ENCODE measurements around the gene UBQLN4.

Gene UBQLN4

DNA sequence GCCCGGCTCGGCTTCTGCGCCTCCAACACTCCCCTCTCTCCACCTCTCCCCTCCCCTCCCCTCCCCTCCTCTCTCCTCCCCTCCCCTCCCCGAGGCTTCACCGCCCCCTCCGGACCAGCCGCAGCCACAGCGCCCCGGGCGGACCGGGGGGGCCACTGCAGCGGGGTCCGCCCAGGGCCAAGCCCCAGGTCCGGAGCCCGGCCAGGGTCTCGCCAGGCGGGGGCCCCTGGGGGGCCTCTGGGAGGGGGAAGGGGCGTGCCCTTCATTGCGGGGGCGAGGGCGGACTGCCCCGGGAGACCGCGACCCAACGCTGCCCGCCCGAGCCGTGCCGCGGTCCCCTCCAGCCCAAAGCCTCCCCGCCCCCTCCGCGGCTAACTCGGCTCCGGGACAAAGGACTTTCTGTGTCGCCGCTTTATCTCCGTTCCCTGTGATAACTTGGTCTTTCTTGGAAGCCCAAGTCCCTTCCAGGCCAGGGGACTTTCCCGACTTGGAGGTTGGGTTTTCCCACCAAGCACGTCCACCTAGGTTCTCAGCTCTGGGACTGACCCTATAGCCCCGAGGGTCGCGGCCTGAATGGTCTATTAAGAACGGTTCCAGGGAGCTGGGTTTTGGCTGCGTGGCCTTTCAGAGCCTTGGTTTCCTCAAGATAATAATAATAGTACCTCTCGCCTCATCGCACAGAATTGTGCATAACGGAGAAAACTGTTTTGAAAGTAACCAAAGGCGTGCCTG lies at the start of gene UBQLN4:
Gene UBQLN4 (minus strand): TSS at position 31 of the 732 bp plus-strand sequence. CDS start 97 bp downstream, outside the sequence.
- DNase-seq = peak; percentile 46

DNA sequence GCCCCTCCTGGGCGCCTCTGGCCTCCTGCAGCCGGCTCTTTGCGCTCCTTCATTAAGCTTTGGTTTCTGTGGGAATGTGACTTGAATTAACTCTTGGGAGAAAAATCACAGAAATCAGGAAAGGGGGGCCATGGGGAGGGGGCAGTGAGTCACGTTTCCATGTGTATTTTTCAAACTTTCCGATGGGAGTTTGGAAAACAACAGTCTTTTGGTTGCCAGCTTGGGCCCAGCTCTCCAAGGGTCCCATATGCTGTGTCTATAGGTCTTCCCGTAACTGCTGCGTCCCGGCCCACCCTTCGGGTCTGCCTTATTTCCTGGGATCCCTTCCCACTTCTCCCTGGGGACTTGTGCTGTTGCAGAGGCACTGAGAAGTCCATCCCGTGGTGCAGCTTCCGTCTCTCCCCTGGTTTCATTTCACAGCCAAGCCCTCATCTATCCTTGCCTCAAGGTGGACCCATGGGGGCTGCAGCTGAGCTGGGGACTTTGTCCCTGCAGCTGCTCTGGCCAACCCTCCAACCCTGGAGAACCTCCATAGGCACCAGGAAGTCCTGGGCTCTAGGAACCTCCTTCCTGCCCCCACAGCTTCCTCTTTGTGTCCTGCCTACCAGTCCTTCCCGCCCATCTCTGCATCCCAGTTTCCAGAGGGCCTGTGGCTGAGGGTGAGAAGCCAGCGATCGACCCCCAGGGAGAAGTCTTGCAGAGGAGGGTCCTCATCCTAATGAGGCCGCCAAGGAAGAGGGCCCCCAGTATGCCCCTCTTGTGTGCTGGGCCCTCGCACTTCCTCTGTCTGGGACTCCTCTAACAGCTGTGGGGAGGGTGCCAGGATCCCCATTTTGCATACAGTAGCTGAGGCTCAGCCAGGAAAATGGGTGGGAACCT lies 49.3 kb upstream of the UBQLN4 start:
- no peak for DNase-seq

DNA sequence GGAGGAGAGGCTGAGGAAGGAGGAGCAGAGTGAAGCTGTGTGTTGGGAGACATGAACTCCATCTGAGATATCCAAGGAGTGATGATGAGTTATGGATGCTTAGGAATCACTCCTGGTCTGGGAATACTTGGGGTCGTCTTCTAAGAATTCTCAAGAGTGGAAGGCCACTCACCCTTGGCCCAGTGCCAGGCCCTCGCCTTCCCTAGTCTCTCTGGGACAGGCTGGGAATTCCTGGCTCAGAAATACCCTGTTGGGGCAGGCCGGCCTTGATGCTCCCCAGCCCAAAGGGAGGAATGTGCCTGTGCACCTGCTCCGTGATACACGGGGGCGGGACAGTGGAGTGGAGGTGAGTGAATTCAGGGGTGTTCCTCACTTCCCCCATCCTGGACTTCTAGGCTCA lies 48.3 kb upstream of the UBQLN4 start:
- DNase-seq = no peak

DNA sequence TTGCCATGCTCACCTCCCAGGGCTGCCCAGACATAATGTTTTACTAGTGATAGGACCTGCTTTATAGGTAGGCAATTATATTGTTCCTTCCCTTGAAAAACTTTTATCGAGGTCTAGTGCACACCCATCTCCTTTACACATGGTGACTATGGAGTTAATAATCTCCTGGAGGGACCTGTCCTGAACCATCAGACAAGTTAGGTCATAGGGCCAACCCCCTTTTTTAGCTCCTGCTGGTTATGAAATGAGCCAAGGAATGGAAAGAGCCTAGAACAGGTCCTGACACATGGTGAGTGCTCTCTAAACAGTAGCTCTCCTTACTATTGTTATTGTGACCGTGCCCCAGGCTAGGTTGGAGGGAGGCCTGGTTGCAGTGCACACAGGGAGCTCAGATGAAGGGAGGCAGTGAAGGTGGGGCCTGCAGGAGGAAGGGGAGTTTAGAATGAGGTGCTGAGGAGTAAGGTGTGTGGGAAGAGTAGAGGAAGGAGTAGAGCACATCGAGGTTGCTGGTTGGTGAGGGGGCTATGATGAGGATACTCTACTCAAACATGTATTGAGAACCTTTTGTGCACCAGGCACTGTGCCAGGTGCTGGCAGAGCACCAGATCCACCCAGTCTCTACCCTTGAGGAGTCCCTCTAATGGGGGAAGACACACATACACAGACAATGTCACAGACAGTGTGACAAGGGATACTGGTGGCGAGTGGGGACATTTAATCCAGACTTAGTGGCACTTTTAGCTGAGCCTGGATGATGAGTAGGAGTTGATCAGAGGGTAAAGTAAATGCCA lies 46.8 kb upstream of the UBQLN4 start:
- DNase-seq = peak; percentile 71

DNA sequence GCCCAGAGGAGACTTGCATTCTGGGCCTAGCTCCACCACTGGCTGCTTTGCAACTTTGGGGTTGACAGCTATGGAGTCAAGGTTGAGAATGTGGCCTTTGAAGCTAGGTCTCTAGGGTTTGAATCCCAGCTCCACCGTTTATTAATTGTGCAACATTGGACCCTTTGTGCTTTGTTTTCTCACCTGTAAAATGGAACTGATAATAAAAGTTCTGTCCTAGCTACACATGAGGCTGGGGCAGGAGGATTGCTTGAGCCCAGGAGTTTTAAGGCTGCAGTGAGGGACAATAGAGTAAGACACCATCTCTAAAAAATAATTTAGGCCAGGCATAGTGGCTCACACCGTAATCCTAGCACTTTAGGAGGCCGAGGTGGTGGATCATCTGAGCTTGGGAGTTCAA lies 45.7 kb upstream of the UBQLN4 start:
- no peak for DNase-seq

DNA sequence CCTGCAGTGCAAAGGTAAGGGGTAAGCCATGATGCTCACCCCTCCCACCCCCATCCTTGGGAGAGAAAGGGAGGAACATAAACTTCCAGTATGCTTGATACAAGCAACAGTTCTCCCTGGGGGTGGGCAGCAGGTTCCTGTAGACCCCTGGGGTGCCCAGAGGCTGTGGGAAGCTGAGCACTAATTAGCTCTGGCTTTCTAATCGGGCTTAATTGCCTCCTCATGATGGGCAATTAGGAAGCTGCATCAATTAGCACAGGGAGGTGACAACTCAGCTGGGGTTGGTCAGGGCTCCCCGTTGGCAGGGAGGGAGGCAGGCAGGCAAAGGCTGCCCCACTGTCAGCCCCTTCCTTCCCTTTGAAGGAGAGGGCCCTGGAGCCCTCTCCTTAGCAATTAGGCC lies 45.2 kb upstream of the UBQLN4 start:
- DNase-seq = no peak

DNA sequence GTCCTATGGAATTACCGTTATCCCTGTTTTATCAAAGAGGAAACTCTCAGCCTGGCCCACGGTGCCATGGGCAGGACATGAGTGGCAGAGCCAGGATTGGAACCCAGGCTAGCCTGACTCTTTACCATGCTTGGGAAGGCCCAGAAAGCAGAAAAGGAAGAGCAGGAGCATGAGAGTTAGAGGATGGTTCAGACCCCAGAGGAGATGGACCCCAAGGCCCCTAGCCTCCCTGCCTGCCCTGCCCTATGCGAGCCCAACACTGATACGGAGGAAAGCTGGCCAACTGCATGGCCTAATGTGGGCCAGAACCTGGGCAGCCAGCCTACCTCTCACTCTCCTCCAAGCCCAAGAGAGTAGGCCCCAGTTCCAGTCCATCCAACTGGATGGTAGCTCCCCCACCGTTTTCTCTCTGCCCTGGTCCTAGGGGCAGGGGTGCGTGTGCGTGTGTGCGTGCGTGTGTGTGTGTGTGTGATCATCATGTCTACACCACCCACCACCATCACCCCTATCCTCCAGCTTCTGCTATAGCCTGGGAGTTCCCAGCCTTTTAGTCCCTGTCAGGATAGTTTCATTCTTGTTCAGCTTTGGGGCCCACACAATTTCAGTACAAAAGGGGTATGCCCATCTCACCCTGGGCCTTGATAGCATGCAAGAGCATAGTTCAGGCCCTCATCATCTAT lies 44.0 kb upstream of the UBQLN4 start:
- DNase-seq = no peak

DNA sequence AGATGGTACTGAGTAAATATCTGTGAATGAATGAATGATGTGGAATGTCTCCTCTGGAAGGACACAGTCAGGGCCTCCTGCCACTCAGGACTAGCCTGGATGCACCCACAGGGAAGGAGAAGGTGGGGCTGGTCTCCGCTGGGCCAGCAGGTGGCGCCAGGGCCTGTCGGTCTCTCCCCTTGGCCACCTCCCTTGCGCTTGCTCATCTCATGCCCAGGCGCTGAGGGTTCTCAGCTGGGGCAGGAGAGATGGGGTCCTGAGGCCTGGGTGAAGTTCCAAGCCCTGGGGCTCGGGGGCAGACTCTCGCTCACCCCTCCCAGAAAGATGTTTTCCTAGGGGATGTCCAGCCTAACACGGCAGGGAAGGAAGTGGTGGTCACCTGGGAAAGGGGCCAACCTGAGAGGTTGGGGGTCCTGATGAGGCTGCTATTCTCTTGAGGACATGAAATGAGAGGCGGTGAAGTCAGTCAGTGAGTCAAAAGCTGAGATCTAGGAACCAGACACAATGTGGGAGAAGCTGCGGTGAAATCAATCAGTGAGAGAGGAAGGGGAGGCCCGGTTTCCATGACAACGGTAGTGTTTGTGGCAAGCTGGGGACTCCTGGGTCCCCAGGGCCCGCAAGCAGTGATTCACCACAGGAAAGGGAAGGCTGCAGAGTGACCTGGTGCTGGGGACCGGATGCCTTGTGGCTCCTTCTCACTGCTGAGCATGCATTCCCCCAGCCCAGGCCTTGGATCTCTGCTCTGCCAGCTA lies 43.2 kb upstream of the UBQLN4 start:
- peak; percentile 13 for DNase-seq

DNA sequence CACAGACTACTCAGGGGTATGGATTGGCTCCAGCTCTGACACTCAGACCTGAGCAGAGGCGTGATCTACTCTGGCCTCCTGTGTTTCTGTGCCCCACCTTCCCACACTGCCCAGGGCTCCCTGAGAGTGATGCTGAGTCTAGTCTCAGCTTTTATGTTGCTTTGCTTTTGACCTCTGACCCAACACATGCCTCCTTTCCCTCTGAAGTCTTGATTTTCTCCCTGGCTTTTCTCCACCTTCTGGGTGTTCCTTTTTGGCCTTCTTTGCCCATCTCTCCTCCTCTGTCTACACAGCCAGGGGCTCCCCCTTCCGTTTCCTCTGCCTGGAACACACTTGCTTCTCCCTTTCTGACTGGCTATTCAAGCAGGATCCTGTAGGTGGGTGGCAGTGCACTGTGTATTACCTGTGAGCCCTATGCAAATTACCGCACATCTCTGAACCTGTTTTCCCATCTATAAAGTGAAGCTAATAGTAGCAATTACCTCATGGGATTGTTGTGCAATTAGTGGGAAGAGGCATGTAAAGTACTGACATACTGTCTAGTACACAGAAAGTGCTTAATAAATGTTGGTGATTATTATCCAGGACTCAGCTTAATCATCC lies 42.4 kb upstream of the UBQLN4 start:
- DNase-seq = no peak

DNA sequence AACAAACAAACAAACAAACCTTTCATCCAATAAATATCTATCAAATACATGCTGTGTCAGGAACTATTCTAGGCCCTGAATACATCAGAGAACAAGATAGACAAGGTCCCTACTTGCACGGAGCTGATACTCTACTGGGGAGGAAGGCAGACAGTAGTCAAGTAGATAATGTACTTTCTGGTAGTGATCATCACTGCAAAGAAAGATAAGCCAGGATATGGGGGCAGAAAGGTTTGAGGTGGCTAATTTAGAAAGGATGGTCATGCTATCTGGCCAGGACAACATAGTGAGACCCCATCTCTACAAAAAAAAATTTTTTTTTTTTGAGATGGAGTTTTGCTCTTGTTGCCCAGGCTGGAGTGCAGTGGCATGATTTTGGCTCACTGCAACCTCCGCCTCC lies 38.0 kb upstream of the UBQLN4 start:
- DNase-seq = no peak

DNA sequence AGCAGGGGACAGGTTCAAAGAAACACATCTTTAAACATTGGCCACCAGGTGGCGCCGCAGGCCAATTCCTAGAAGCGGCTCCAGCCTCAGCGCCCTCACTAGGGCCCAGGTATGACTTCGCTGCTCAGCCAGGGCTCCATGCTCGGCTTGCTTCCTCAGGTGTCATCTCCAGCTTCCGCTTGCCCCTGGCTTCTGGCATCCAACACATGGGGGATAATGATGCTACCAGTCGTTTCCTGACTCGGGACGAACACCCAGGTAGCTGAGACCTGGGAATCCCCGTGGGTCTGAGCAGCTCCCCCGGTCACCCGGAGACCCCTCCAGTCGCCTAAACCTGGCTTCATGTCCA lies 37.2 kb upstream of the UBQLN4 start:
- DNase-seq = peak; percentile 29

DNA sequence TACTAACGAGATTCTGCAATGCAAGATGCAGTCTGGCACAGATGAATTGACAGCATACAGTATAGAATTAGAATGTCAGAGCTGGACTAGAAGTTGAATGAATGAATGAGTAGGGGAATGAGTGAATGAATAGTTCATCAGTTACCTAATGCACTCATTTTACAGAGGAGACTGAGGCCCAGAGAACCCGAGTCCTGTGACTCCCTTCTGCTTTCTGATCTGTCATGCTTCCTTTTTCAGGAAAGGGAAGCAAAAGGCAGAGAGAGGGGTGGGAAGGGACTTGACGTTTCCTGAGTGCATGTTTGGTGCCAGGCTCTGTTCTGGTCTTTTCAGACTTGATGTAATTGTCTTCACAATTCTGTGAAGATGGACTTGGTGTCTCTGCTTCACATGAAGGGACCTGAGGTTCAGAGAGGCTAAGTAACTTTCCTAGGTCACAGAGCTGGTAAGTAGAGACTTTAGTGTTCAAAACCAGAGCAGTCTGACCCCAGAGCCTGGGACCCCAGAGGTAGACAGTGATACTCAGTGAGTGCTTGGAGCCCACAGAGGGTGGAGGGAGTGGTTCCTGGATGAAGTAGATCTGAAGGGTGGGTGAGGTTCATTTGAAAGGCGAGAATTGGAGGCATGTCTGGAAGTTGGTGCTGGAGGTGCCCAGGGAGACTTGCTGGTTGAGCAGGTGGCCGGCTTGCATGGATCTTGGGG lies 36.7 kb upstream of the UBQLN4 start:
- no peak for DNase-seq

DNA sequence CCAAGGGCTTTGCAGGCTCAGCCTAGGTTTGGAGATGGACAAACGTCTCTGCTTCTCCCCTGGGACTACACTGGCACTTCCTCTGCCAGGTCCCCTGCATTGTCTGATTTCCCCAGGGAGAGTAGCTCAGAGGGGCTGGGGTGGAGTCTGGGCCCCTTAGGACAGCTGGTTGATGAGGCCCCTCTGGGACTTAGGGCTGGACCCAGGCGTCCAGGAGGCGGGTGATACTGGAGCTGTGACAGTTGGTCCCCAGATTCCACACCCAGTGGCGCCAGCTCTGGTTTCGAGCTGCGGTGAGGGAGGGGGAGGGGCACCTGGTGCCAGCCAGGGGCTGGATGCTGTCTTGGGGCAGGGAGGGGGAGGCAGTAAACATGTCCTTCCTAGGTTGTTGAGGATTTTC lies 36.1 kb upstream of the UBQLN4 start:
- DNase-seq = no peak

DNA sequence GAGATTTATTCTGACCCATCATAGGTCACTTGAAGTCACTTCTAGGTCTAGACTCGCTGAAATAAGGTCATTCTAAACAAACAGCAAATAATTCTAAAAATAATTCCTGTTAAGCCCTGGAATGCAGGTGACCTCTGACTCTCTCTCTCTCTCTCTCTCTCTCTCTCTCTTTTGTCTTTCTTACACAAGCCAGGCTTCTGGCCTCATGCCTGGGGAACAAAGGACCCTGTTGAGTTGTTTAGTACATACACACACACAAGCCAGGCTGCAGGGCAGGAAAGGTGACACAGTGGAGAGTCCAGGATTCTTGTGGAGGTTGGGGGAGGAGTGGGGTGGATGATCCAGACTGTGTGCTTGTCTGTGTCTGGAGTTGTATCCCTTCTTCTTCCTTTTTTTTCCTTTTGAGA lies 32.7 kb upstream of the UBQLN4 start:
- peak; percentile 56 for DNase-seq

DNA sequence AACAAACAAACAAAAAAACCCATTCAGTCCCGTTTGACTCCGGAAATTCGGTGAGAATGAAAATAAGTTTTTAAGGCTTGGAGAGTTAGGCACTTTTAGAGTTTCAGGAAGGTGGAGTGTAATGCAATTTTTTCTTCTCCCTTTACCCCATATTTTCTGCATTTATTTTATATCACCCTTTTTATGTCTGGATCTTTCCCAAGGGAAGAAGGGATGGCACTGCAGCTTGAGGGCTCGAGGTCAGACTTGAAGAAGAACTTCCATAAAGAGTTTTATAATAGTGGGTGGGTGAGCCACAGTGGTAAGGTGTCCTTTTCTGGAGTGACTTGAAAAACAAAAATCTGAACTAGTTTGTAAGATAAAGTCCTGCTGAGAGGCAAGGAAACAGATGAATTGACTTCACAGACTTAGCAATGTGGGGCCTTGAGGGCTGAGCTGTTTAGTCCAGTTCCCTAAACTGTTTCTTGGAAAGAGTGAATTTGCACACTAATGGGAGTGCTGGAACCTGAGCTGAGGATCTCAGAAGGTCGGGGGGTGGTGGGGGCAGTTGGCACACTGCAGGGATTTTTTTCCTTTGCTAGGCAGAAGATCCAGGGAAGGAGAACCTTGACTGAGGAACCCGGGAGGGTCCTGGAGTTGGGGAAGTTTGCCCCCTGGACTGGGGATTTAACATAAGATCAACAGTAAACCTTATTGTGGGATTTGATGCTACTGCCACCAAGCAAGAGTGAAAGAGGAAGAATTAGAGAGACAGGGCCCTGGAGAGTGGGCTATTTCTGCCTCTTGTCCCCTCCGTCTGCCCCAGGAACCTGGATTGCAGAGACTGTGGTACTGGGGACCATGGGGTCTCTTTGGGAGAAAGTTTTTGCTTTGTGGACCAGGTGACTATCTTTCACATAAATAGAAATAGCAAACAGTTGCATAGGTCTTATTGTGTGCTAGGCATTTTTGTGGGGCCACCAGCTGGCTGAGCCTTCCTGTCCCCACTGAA lies 30.5 kb upstream of the UBQLN4 start:
- DNase-seq = no peak

DNA sequence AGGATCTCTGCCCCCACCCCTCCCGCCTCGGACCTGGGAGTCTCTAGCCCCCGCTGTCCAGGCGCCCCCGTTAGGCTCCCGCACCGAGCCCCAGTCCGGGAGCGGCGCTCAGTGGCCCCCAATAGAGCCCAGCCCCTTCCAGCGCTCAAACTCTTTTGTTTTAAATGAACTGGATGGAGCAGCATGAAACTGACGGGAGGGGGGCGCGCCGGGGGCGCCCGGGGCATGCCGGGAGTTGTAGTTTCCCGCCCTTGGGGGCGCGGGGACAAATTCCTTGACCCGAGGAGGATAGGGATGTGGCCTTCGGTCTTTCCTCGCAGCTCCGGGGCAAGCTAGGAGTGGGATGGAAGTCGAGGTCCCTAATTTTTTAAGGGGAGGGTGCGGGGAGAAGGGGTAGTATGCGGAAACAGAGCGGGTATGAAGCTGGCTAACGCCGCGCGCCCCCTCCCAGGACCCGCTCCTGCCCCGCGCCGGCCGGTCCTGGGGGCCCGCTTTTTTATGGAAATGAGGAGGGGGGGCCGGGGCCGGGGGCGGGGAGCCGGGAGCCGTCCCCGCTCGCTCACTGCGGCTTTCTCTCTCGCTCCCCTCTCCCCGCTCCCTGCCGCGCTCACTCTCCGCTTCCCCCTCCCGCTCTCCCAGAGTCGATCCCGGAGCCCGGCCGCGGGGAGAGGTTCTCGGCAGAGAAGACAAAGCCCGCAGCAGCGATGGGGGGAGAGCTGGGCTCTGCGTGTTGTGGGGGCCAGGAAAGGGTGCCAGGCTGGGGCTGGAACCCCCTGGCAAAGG lies 28.9 kb upstream of the UBQLN4 start, which contains the start of gene MEX3A:
Gene MEX3A (minus strand): TSS at position 157 of the 783 bp plus-strand sequence. CDS start 467 bp downstream, outside the sequence.
- DNase-seq = peak; percentile 28

DNA sequence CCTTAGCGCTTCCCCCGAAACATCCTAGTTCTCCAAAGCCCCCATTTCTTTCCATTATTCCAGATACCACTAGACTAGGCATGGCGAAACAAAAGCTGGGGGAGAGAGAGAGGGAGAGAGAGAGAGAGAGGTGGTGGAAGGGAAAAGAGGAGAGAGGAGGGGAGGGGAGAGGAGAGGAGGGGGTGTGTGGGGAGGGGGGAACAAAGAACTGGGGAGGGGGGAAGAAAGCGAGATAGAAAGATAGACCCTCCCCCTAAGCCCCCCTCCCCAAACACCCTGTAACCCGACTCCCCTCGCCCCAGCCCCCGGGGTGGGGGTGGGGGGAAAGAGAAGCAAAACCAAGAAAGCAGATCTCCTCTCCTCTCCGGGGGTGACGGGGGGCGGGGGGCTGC lies 28.3 kb upstream of the UBQLN4 start:
- no peak for DNase-seq

DNA sequence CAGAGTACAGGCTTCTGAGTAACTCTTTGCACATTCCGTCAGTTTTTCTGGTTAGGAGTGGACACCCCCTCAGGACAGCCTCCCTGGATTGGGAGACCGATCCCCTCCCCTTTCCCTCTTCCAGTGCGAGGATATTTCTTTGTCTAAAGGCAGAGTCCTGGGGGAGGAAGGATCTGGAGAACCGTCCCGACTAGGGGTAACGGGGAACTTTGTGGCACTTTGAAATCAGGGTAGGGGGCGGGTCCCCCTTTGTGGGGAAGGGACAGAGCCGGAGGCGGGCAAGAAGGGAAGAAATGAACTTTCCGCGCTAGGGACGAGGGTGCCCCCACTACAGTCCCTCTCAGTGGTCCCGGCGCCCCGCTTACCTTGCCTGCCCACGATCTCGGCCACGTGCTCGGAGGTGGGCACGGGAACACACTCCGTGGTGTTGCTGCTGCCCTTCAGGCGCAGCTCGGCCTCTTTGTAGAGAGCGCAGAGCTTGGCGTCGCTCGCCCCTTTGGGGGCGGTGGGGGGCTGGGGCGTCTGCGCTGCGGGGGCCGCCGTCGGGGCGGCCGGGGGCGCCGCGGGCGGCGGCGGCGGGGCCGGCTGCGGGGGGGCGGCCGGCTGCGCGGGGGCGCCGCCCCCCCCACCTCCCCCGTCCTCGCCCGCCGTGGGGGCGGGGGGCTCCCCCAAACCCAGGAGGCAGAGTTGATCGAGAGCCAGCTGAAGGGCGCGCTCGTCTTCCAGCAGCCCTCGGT lies 27.8 kb upstream of the UBQLN4 start:
- no peak for DNase-seq
